AG04449 (cell line): ENCODE results near the gene NRIP1.

ENCODE experiments used
- CTCF ChIA-PET: fragments of 350-600 bp; formaldehyde crosslinking; extraction: SDS; loops from one replicate; lab custom pipeline; 2021; ENCODE audit warnings: antibody characterized with exemption; lab: Yijun Ruan, JAX
- POLR2A ChIA-PET: fragments of 400-600, 350-600 bp; formaldehyde crosslinking; extraction: SDS; loops from one replicate; lab custom pipeline; 2020; ENCODE audit warnings: antibody characterized with exemption, inconsistent platforms; lab: Yijun Ruan, JAX
- DNase-seq: peaks from one replicate; pipeline ENCODE4 v3.0.0-alpha.2; 2010; ENCODE audit warnings: low read depth, low spot score
- H3K4me3 ChIP-seq: 2 replicates; pipeline ENCODE4 v1.5.1; 2011; ENCODE audit warnings: low read depth, mild to moderate bottlenecking, control low read depth, low read length
- TF ChIP-seq, protein P1 (sequence below): IDR thresholded peaks from one replicate; pipeline ENCODE4 v1.5.1; 2011; ENCODE audit warnings: mild to moderate bottlenecking, moderate library complexity, low read length, control low read depth, inconsistent platforms; ENCODE audit not compliant: insufficient read depth; ENCODE audit errors: missing control alignments

The NRIP1 gene

DNA sequence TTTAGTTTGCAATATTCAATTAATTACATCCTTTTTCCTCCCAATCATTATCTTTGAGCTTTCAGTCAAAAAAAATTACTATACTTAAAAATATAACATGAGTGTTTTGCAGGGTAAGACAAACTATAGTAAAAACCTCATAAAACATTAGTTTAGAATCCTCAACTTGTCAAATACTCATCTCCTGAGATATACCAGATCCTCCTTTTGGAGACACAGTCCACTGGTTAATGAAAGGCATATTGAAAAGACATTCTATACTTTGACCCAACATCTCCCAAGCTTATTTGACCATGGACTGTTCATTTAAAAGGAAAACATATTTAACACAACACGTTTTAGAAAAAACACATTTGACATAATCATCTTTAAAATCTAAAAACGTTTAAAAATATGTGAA, 52.8 kb downstream of the NRIP1 start:
- ChIA-PET CTCF (interaction anchor here (1.0 to 3.4 kb wide), 2 partner anchors 10 to 148 kb away, joined by 4 to 12 read pairs; no protein-coding TSS in a partner anchor), POLR2A (no interaction called here)
- DNase-seq = no peak
- H3K4me3 ChIP-seq = no peak overlapping the region
- TF ChIP-seq, protein P1, sequence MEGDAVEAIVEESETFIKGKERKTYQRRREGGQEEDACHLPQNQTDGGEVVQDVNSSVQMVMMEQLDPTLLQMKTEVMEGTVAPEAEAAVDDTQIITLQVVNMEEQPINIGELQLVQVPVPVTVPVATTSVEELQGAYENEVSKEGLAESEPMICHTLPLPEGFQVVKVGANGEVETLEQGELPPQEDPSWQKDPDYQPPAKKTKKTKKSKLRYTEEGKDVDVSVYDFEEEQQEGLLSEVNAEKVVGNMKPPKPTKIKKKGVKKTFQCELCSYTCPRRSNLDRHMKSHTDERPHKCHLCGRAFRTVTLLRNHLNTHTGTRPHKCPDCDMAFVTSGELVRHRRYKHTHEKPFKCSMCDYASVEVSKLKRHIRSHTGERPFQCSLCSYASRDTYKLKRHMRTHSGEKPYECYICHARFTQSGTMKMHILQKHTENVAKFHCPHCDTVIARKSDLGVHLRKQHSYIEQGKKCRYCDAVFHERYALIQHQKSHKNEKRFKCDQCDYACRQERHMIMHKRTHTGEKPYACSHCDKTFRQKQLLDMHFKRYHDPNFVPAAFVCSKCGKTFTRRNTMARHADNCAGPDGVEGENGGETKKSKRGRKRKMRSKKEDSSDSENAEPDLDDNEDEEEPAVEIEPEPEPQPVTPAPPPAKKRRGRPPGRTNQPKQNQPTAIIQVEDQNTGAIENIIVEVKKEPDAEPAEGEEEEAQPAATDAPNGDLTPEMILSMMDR = no peak

DNA sequence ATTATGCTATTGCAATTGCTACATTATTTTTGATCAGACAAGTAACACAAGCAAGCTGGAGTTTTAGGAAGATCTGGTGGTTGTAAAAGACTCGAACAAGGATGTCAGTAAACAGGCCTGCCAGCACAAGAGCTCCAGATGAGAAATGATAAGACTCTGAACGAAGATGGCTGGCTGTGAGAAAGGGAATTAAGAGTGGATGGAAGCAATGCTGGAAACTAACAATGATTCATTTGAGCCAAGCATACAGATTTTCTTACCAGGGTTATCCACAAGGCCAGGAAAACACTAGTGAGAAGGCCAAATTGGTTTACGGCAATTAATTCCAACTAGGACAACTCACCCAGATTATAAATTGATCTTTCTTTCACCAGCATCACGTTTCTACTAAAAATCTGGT, 54.2 kb downstream of the NRIP1 start:
- H3K4me3 ChIP-seq = no peak overlapping the region
- DNase-seq = no peak
- TF ChIP-seq, protein P1 = no peak
- POLR2A ChIA-PET = no interaction called here
- CTCF ChIA-PET = interaction anchor here (3.4 kb wide), 1 partner anchor 146 kb away, joined by 12 read pairs; no protein-coding TSS in a partner anchor

DNA sequence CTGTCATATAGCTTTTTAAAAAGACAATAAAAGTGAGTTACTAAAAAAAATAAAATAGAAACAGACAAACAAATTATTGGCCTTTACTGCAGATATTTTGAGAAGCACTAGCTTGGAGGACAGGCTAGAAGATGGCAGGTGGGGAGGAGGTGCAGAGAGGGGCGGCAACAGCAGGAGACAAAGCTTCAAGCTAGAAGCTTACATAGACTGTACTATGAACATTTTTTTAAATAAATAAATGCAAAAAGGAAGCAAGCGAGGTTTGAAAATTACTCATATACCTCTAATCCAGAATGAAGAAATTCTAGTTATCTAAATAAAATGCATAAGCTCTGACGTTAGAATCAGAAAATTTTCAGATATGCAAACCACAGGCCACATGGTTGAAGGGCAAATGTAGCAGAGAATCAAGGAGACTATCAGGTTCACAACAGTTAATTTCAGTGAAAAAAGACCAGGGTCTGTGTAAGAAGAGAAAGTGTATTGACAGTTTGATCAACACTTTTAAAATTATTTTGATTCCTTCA, 54.9 kb downstream of the NRIP1 start:
- H3K4me3 ChIP-seq = no peak overlapping the region
- POLR2A ChIA-PET = interaction anchor here (1.2 kb wide), 1 partner anchor 55 kb away, joined by 4 read pairs; the partner anchor contains the start of gene NRIP1
- peak; percentile 63 for DNase-seq
- CTCF ChIA-PET = interaction anchor here (1.2 to 3.4 kb wide), 2 partner anchors 17 to 146 kb away, joined by 3 to 12 read pairs; no protein-coding TSS in a partner anchor
- TF ChIP-seq, protein P1 = no peak

DNA sequence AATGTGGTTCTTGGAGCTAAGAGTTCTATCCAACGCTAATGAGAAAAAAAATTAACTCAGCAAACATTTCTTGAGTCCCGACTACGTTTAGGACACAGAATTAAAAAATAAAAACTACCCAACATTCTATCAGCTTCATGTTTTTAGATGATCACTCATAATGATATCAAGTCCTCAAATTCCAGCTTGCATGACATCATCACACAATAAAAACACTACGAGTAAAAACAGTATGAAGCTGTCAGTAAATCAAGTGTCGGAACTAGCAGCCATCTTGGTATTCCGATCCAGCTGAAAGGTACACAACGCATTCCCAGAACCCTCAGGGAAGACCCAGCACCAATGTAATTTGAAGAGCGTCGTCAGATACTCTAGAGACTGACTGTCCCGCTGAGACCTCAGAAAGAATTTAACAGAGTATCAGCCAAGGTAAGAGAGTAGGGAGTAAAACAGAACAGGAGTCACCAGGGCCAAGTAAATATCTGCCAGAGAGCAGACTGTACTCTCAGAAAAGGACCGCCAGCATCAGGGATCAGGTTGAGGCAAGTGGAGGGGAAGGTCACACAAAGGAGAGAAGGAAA, 57.0 kb downstream of the NRIP1 start:
- TF ChIP-seq, protein P1 = no peak
- POLR2A ChIA-PET = no interaction called here

DNA sequence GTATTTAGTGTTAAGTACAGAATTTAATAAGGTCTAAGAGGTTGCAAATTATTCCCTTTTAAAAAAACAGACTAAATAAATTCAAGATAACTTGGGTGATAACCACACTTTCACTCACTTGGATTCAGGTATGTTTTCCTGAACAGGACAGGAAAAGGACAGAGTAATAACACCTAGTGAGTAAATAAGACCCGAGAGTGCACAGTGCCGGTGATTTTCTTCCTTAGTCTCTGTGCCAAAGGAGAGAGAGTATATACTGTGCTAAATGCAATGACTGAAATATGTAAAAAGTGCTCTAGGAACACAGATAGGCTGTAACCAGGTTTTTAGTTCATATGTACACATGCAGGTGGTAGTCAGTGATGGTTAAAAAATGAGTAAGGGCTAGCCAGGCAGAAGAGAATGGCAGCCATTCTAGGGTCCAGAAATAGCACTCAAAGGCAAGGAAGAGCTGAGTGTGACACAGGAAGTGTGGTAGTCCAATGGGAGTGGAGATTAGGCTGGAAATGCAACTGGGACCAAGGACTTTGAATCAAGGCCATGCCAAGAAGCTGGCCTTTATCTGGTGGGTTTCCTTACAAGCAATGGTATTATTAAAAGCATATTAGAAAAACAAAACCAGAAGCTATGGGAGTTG, 58.1 kb downstream of the NRIP1 start:
- DNase-seq = no peak
- ChIA-PET CTCF (interaction anchor here (3.3 kb wide), 1 partner anchor 142 kb away, joined by 11 read pairs; no protein-coding TSS in a partner anchor), POLR2A (no interaction called here)
- TF ChIP-seq, protein P1 = no peak
- H3K4me3 ChIP-seq = no peak overlapping the region

More for the DNA sequence above, 57.0 kb downstream of the NRIP1 start:
- no peak overlapping the region for H3K4me3 ChIP-seq
- DNase-seq = no peak
- CTCF ChIA-PET = interaction anchor here (3.3 kb wide), 1 partner anchor 143 kb away, joined by 11 read pairs; no protein-coding TSS in a partner anchor

DNA sequence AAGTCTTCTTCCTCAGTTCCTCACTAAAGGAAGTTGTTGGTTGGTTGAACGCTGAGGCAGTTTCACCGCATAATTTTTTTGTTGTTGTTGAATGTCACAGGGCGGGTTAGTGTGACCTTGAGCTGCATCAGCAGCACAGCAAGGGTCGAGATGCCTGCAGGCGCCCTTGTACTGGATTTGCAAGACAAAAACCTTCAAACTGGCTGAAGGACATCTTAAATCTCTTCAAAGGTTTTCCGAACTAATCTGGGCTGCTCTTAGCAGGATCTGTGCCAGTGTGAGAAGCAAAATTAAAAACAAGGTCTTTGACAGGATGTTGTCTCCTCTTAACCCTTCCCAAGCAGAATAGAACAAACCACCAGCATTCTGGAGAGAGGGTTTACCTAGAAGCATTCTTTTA, 59.4 kb downstream of the NRIP1 start:
- CTCF ChIA-PET = interaction anchor here (3.3 kb wide), 1 partner anchor 141 kb away, joined by 11 read pairs; no protein-coding TSS in a partner anchor
- TF ChIP-seq, protein P1 = no peak
- peak overlapping the region; percentile 29; the same call in 1 of the 2 replicates for H3K4me3 ChIP-seq
- no peak for DNase-seq
- POLR2A ChIA-PET = interaction anchor here (0.9 kb wide), 1 partner anchor 60 kb away, joined by 4 read pairs; no protein-coding TSS in a partner anchor
